Memory B cell (primary cell): ENCODE measurements around the gene MRO.
A peak's percentile ranks its signal among the peaks of the same experiment; 100 is the strongest.

Experiments used
- ATAC-seq: fragments of 150-1000 bp; cut with Tn5 transposase; 2 replicates; pipeline ENCODE4 v1.10.0; 2021; ENCODE audit warnings: low read depth, mild to moderate bottlenecking, moderate library complexity
- DNase-seq, 2 donors: peaks; one replicate each; pipeline ENCODE4 v3.0.0; 2022; ENCODE audit warnings: low spot score in 2 of 2
- H3K27ac Mint-ChIP-seq: one replicate; pipeline ENCODE4 v1.8.0; 2022; ENCODE audit warnings: mild to moderate bottlenecking, moderate library complexity, mixed read lengths
- H3K27me3 Mint-ChIP-seq: one replicate; pipeline ENCODE4 v1.8.0; 2022; ENCODE audit warnings: mixed read lengths
- H3K36me3 Mint-ChIP-seq: one replicate; pipeline ENCODE4 v1.8.0; 2022; ENCODE audit warnings: mild to moderate bottlenecking, mixed read lengths
- H3K4me1 Mint-ChIP-seq: one replicate; pipeline ENCODE4 v1.8.0; 2022; ENCODE audit warnings: mixed read lengths
- H3K4me3 Mint-ChIP-seq: one replicate; pipeline ENCODE4 v1.8.0; 2022; ENCODE audit warnings: mild to moderate bottlenecking, moderate library complexity, mixed read lengths
- H3K9me3 Mint-ChIP-seq: one replicate; pipeline ENCODE4 v1.8.0; 2022; ENCODE audit warnings: mixed read lengths

MRO gene

GRCh38 chr18:50822756-50823155, 2.9 kb upstream of the MRO start:
- Mint-ChIP-seq H3K4me1 (no peaks in the 10 kb centered on the region), H3K36me3 (no peaks in the 10 kb centered on the region), H3K9me3 (no peaks in the 10 kb centered on the region), H3K27ac (no peak overlapping the region), H3K4me3 (no peak overlapping the region), H3K27me3 (peaks cover 1% of the 10 kb centered on the region)
- ATAC-seq (no peak), DNase-seq (no peak)

- ATAC-seq, result no peak
- no peaks in the 10 kb centered on the region for H3K9me3 Mint-ChIP-seq
Observed at GRCh38 chr18:50820901-50821520, 1.2 kb upstream of the MRO start.

GRCh38 chr18:50819027-50819727, 639 bp downstream of the MRO start:
- Mint-ChIP-seq H3K4me3 (peak overlapping the region; percentile 11), H3K9me3 (no peaks in the 10 kb centered on the region)
- ATAC-seq, result no peak

More at GRCh38 chr18:50820901-50821520, 1.2 kb upstream of the MRO start:
- no peak overlapping the region for H3K27ac Mint-ChIP-seq
- peaks cover 1% of the 10 kb centered on the region for H3K27me3 Mint-ChIP-seq
- H3K4me3 Mint-ChIP-seq, result no peak overlapping the region
- no peaks in the 10 kb centered on the region for H3K36me3 Mint-ChIP-seq
- peaks cover 6% of the 10 kb centered on the region for H3K4me1 Mint-ChIP-seq
- DNase-seq, result no peak

GRCh38 chr18:50816419-50817166, 3.2 kb downstream of the MRO start:
- peaks cover 6% of the 10 kb centered on the region for H3K27me3 Mint-ChIP-seq
- H3K36me3 Mint-ChIP-seq, result no peaks in the 10 kb centered on the region
- H3K9me3 Mint-ChIP-seq, result no peaks in the 10 kb centered on the region
- peaks cover 15% of the 10 kb centered on the region for H3K4me1 Mint-ChIP-seq
- H3K27ac Mint-ChIP-seq, result peak overlapping the region; percentile 25
- peak overlapping the region; percentile 14 for H3K4me3 Mint-ChIP-seq
- ATAC-seq, result peak; percentile 79
- DNase-seq, result peak; percentile 19 to 42

More at GRCh38 chr18:50819027-50819727, 639 bp downstream of the MRO start:
- Mint-ChIP-seq H3K4me1 (peaks cover 15% of the 10 kb centered on the region), H3K27ac (no peak overlapping the region), H3K27me3 (peaks cover 8% of the 10 kb centered on the region), H3K36me3 (no peaks in the 10 kb centered on the region)
- no peak for DNase-seq

- H3K27ac Mint-ChIP-seq, result peak overlapping the region; percentile 55
- no peaks in the 10 kb centered on the region for H3K9me3 Mint-ChIP-seq
- DNase-seq (no peak), ATAC-seq (peak; percentile 68)
- H3K4me3 Mint-ChIP-seq, result no peak overlapping the region
- peaks cover 6% of the 10 kb centered on the region for H3K27me3 Mint-ChIP-seq
- H3K36me3 Mint-ChIP-seq, result no peaks in the 10 kb centered on the region
- H3K4me1 Mint-ChIP-seq, result peaks cover 15% of the 10 kb centered on the region
Observed at GRCh38 chr18:50814395-50814794, 5.4 kb downstream of the MRO start.

- no peak for ATAC-seq
- Mint-ChIP-seq H3K36me3 (no peaks in the 10 kb centered on the region), H3K27ac (no peak overlapping the region), H3K27me3 (peaks cover 6% of the 10 kb centered on the region), H3K4me1 (peaks cover 15% of the 10 kb centered on the region), H3K4me3 (no peak overlapping the region), H3K9me3 (no peaks in the 10 kb centered on the region)
- no peak for DNase-seq
Observed at GRCh38 chr18:50813353-50813752, 6.5 kb downstream of the MRO start.

GRCh38 chr18:50812834-50813233, 7.0 kb downstream of the MRO start:
- H3K27me3 Mint-ChIP-seq, result peaks cover 6% of the 10 kb centered on the region
- H3K4me3 Mint-ChIP-seq, result no peak overlapping the region
- ATAC-seq, result no peak
- H3K27ac Mint-ChIP-seq, result no peak overlapping the region
- no peak for DNase-seq
- H3K4me1 Mint-ChIP-seq, result peaks cover 19% of the 10 kb centered on the region
- H3K9me3 Mint-ChIP-seq, result no peaks in the 10 kb centered on the region
- no peaks in the 10 kb centered on the region for H3K36me3 Mint-ChIP-seq

GRCh38 chr18:50807176-50807575, 12.6 kb downstream of the MRO start:
- Mint-ChIP-seq H3K4me3 (no peak overlapping the region), H3K27ac (no peak overlapping the region), H3K36me3 (no peaks in the 10 kb centered on the region), H3K27me3 (peaks cover 2% of the 10 kb centered on the region), H3K9me3 (no peaks in the 10 kb centered on the region), H3K4me1 (peaks cover 12% of the 10 kb centered on the region)
- ATAC-seq (no peak), DNase-seq (no peak)

- H3K27ac Mint-ChIP-seq, result no peak overlapping the region
- no peaks in the 10 kb centered on the region for H3K36me3 Mint-ChIP-seq
- peak; percentile 80 for ATAC-seq
- H3K9me3 Mint-ChIP-seq, result no peaks in the 10 kb centered on the region
- DNase-seq, result no peak
- peaks cover 12% of the 10 kb centered on the region for H3K4me1 Mint-ChIP-seq
- peak overlapping the region; percentile 24 for H3K4me3 Mint-ChIP-seq
- H3K27me3 Mint-ChIP-seq, result peaks cover 2% of the 10 kb centered on the region
Observed at GRCh38 chr18:50806208-50806616, 13.6 kb downstream of the MRO start.

- DNase-seq, result no peak
- peak; percentile 18 for ATAC-seq
- Mint-ChIP-seq H3K36me3 (no peaks in the 10 kb centered on the region), H3K9me3 (no peaks in the 10 kb centered on the region), H3K4me1 (peaks cover 12% of the 10 kb centered on the region), H3K27ac (no peak overlapping the region), H3K27me3 (peaks cover 2% of the 10 kb centered on the region), H3K4me3 (no peak overlapping the region)
Observed at GRCh38 chr18:50805732-50806131, 14.1 kb downstream of the MRO start.

GRCh38 chr18:50803592-50803991, 16.2 kb downstream of the MRO start:
- H3K4me1 Mint-ChIP-seq, result peaks cover 12% of the 10 kb centered on the region
- H3K27ac Mint-ChIP-seq, result no peak overlapping the region
- no peak overlapping the region for H3K4me3 Mint-ChIP-seq
- ATAC-seq (no peak), DNase-seq (no peak)
- H3K27me3 Mint-ChIP-seq, result peaks cover 3% of the 10 kb centered on the region
- no peaks in the 10 kb centered on the region for H3K9me3 Mint-ChIP-seq
- no peaks in the 10 kb centered on the region for H3K36me3 Mint-ChIP-seq

GRCh38 chr18:50802141-50802540, 17.7 kb downstream of the MRO start:
- no peak for ATAC-seq
- H3K9me3 Mint-ChIP-seq, result no peaks in the 10 kb centered on the region
- H3K4me3 Mint-ChIP-seq, result no peak overlapping the region
- H3K27ac Mint-ChIP-seq, result no peak overlapping the region
- H3K27me3 Mint-ChIP-seq, result peaks cover 3% of the 10 kb centered on the region
- DNase-seq, result no peak
- peaks cover 4% of the 10 kb centered on the region for H3K4me1 Mint-ChIP-seq
- H3K36me3 Mint-ChIP-seq, result no peaks in the 10 kb centered on the region

GRCh38 chr18:50797142-50797541, 22.7 kb downstream of the MRO start:
- Mint-ChIP-seq H3K9me3 (no peaks in the 10 kb centered on the region), H3K4me3 (no peak overlapping the region), H3K27ac (no peak overlapping the region), H3K27me3 (peaks cover 11% of the 10 kb centered on the region), H3K4me1 (no peaks in the 10 kb centered on the region), H3K36me3 (no peaks in the 10 kb centered on the region)
- DNase-seq (no peak), ATAC-seq (no peak)

GRCh38 chr18:50796495-50796894, 23.3 kb downstream of the MRO start:
- H3K27me3 Mint-ChIP-seq, result peaks cover 11% of the 10 kb centered on the region
- no peak for DNase-seq

More at GRCh38 chr18:50796495-50796894, 23.3 kb downstream of the MRO start:
- no peaks in the 10 kb centered on the region for H3K4me1 Mint-ChIP-seq
- no peak overlapping the region for H3K4me3 Mint-ChIP-seq
- no peak for ATAC-seq
- no peaks in the 10 kb centered on the region for H3K36me3 Mint-ChIP-seq
- no peaks in the 10 kb centered on the region for H3K9me3 Mint-ChIP-seq
- H3K27ac Mint-ChIP-seq, result no peak overlapping the region
